ENCODE results near the gene TIAM2.

GRCh38 chr6:155194399-155194798, 199.3 kb downstream of the TIAM2 start:
- TF ChIP-seq POLR2A (IDR thresholded peaks at IDR 0.05; ENCODE audit: low read length) (no peak), GATA1 (IDR thresholded peaks at IDR 0.05; ENCODE audit: low read depth, low read length) (no peak)

Data from erythroblast (primary cell).